Esophagus muscularis mucosa (tissue), 4 donors: ENCODE results near the gene TGFBR3. TPM values are rescaled to one million over a fixed set of nuclear protein-coding genes. Genes with fewer than 3 reads are reported as not detected.

Experiments
- DNase-seq: peaks from one replicate; pipeline ENCODE4 v3.0.0-alpha.2; 2017; ENCODE audit errors: extremely low spot score
- H3K27ac ChIP-seq, 4 donors: fragments of 200-600 bp; sonication (generic); replicated peaks in 1 of 4; 1 replicate in 3 of 4; 2 replicates in 1 of 4; pipeline ENCODE4 v1.5.1; 2016 to 2019; ENCODE audit warnings: mild to moderate bottlenecking in 1 of 4
- H3K27me3 ChIP-seq, 4 donors: fragments of 200-600 bp; sonication (generic); one replicate each; pipeline versions ENCODE4 v1.5.1 to v1.6.0; 2016 to 2019
- H3K36me3 ChIP-seq, 4 donors: fragments of 200-600 bp; sonication (generic); one replicate each; pipeline ENCODE4 v1.5.1; 2016 to 2019
- H3K4me1 ChIP-seq, 4 donors: fragments of 200-600 bp; sonication (generic); one replicate each; pipeline ENCODE4 v1.5.1; 2016 to 2019
- H3K4me3 ChIP-seq, 4 donors: fragments of 200-600 bp; sonication (generic); 1 replicate in 2 of 4; 2 replicates in 2 of 4; pipeline ENCODE4 v1.5.1; 2016 to 2019; ENCODE audit warnings: mild to moderate bottlenecking in 4 of 4, moderate library complexity in 1 of 4
- H3K9me3 ChIP-seq, 4 donors: fragments of 200-600 bp; sonication (generic); 1 replicate in 3 of 4; 2 replicates in 1 of 4; pipeline ENCODE4 v1.5.1; 2016 to 2019
- CTCF ChIP-seq, 3 experiments: fragments of 200-600 bp in 2 of 3; fragments of 450-650 bp in 1 of 3; sonication (generic) in 2 of 3; IDR thresholded peaks; one replicate each; pipeline ENCODE4 v1.5.1; 2017 to 2019; ENCODE audit warnings: antibody characterized with exemption in 3 of 3, mild to moderate bottlenecking in 2 of 3, moderate library complexity in 1 of 3
- EP300 ChIP-seq: sonication (generic); formaldehyde crosslinking; IDR thresholded peaks from one replicate; pipeline ENCODE4 v1.6.1; 2017; ENCODE audit warnings: antibody characterized with exemption
- POLR2A ChIP-seq: fragments of 450-650 bp; IDR thresholded peaks from one replicate; pipeline ENCODE4 v1.6.1; 2017; ENCODE audit warnings: antibody characterized with exemption, moderate library complexity, mild to moderate bottlenecking, low read depth
- POLR2AphosphoS5 ChIP-seq, 2 donors: sonication (generic); formaldehyde crosslinking; IDR thresholded peaks; one replicate each; pipeline ENCODE4 v1.6.1; 2017; ENCODE audit warnings: antibody characterized with exemption in 2 of 2
- WGBS: methylation state at CpG from one replicate; pipeline ENCODE4 v1.1.5; 2018; 5-methylcytosine and 5-hydroxymethylcytosine counted together
- intact Hi-C: fragments of 100-400 bp; cut with DNase I; formaldehyde crosslinking; loops from one replicate; pipeline ENCODE4 v1.15.1; 2023
- total RNA-seq, 4 donors: library from RNA; depleted of rRNA; stranded (reverse); fragments of >200 nt; gene quantifications; one replicate each; pipeline versions ENCODE4 v1.1.0 to v1.2.1, GENCODE V29; 2016

The TGFBR3 gene
- total RNA-seq, 4 donors from 2014 or later = 176 to 262 (median 188) TPM

DNA sequence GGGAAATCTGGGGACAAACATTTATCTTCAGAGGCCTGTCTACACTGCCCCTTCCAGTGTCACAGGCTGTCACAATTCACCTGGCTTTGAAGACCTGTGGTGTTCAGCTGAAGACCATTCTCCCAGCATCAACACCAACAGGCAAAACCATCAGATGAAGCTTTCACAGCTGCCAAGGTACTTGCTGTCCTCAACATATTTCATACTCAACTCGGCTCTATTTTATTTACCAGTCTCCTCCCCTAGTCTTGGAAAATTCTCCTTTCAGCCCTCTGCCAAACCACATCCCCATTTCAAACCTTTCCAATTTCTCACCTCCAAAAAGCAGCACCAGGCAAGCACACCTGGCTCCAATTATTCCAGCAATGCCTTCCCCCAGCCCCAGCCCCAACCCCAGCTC, 108.8 kb downstream of the TGFBR3 start:
- Histone ChIP-seq H3K4me1 (peaks cover 35 to 91% (median 87%) of the 10 kb centered on the region in 4 donors), H3K9me3 (no peaks in the 10 kb centered on the region), H3K4me3 (no peak overlapping the region), H3K27me3 (no peaks in the 10 kb centered on the region), H3K36me3 (peaks cover 0 to 2% (median 0%) of the 10 kb centered on the region in 4 donors), H3K27ac (peak overlapping the region; percentile 20 to 64 (median 54))
- TF ChIP-seq POLR2AphosphoS5 (IDR thresholded peaks at IDR 0.05) = no peak
- no peak for TF ChIP-seq EP300
- no peak for TF ChIP-seq POLR2A
- TF ChIP-seq CTCF (IDR thresholded peaks at IDR 0.05) = no peak
- WGBS = 68% methylated on average over 1 of the region's 1 CpG
- DNase-seq = no peak
- intact Hi-C loops = no loop called here

- TF ChIP-seq EP300 (no peak), POLR2AphosphoS5 (IDR thresholded peaks at IDR 0.05) (no peak), POLR2A (no peak), CTCF (IDR thresholded peaks at IDR 0.05) (no peak)
- no peaks in the 10 kb centered on the region for H3K27me3 ChIP-seq
- peaks cover 30 to 82% (median 78%) of the 10 kb centered on the region in 4 donors for H3K4me1 ChIP-seq
- H3K9me3 ChIP-seq = no peaks in the 10 kb centered on the region
- no peak overlapping the region for H3K4me3 ChIP-seq
- no peak for DNase-seq
- 84% methylated on average over 3 of the region's 3 CpGs for WGBS
- no peaks in the 10 kb centered on the region for H3K36me3 ChIP-seq
- H3K27ac ChIP-seq = peak overlapping the region; percentile 20 to 64 (median 54)
- intact Hi-C loops = no loop called here
Observed at GRCh38 chr1:91776068-91776794, 109.7 kb downstream of the TGFBR3 start.

GRCh38 chr1:91775227-91775626, 110.7 kb downstream of the TGFBR3 start:
- 98% methylated on average over 6 of the region's 6 CpGs for WGBS
- H3K36me3 ChIP-seq = no peaks in the 10 kb centered on the region
- no peaks in the 10 kb centered on the region for H3K27me3 ChIP-seq
- TF ChIP-seq EP300 (no peak), POLR2AphosphoS5 (IDR thresholded peaks at IDR 0.05) (no peak), POLR2A (no peak), CTCF (IDR thresholded peaks at IDR 0.05) (no peak)
- no peak overlapping the region for H3K4me3 ChIP-seq
- intact Hi-C loops = no loop called here
- no peaks in the 10 kb centered on the region for H3K9me3 ChIP-seq
- H3K27ac ChIP-seq = peak overlapping the region in 3 of 4 donors; percentile 4 to 64 (median 51)
- no peak for DNase-seq
- peaks cover 33 to 84% (median 79%) of the 10 kb centered on the region in 4 donors for H3K4me1 ChIP-seq

- peaks cover 37 to 84% (median 79%) of the 10 kb centered on the region in 4 donors for H3K4me1 ChIP-seq
- H3K36me3 ChIP-seq = no peaks in the 10 kb centered on the region
- intact Hi-C loops = no loop called here
- TF ChIP-seq CTCF (IDR thresholded peaks at IDR 0.05) (no peak), EP300 (no peak), POLR2A (no peak), POLR2AphosphoS5 (IDR thresholded peaks at IDR 0.05) (peak in 1 of 2 donors; percentile 35)
- WGBS = 89% methylated on average over 7 of the region's 7 CpGs
- no peaks in the 10 kb centered on the region for H3K9me3 ChIP-seq
- no peaks in the 10 kb centered on the region for H3K27me3 ChIP-seq
- H3K4me3 ChIP-seq = no peak overlapping the region
- H3K27ac ChIP-seq = peak overlapping the region in 3 of 4 donors; percentile 4 to 64 (median 20)
- no peak for DNase-seq
Observed at GRCh38 chr1:91774520-91775203, 111.3 kb downstream of the TGFBR3 start.
